GM21723 (cell line): ENCODE data around the gene HOXA10.

Source experiments
- ATAC-seq: cut with Tn5 transposase; IDR thresholded peaks from one replicate; pipeline ENCODE4 v1.9.1; 2021; ENCODE audit warnings: mild to moderate bottlenecking, moderate library complexity; ENCODE audit not compliant: unreplicated experiment

Gene HOXA10

GRCh38 chr7:27157702-27158431 lies 16.3 kb downstream of the HOXA10 start:
- no peak for ATAC-seq

GRCh38 chr7:27156916-27157701 lies 17.0 kb downstream of the HOXA10 start:
- no peak for ATAC-seq

GRCh38 chr7:27156508-27156898 lies 17.6 kb downstream of the HOXA10 start, which contains the start of gene HOXA7:
HOXA7 (minus strand) TSS chr7:27156675; CDS start chr7:27156545, 130 bp downstream.
- ATAC-seq: no peak

GRCh38 chr7:27155816-27156507 lies 18.2 kb downstream of the HOXA10 start:
- ATAC-seq: no peak

GRCh38 chr7:27154901-27155815 lies 19.0 kb downstream of the HOXA10 start:
- ATAC-seq: no peak

- no peak for ATAC-seq
These were observed 19.8 kb downstream of the HOXA10 start for GRCh38 chr7:27154369-27154768.

- ATAC-seq: no peak
These were observed 20.6 kb downstream of the HOXA10 start for GRCh38 chr7:27153526-27153925.

GRCh38 chr7:27152816-27153442 lies 21.2 kb downstream of the HOXA10 start:
- ATAC-seq: no peak

GRCh38 chr7:27151931-27152815 lies 21.9 kb downstream of the HOXA10 start, which contains the start of gene HOXA3:
HOXA3 (minus strand) TSS chr7:27152583; CDS start chr7:27110640, 41,943 bp downstream.
- no peak for ATAC-seq

- ATAC-seq: no peak
These were observed 22.7 kb downstream of the HOXA10 start for GRCh38 chr7:27151341-27151930.

- peak; percentile 87 for ATAC-seq
These were observed 23.4 kb downstream of the HOXA10 start for GRCh38 chr7:27150568-27151340.

GRCh38 chr7:27149842-27150567 lies 24.1 kb downstream of the HOXA10 start:
- ATAC-seq: no peak

GRCh38 chr7:27148756-27149641 lies 25.1 kb downstream of the HOXA10 start:
- no peak for ATAC-seq

- no peak for ATAC-seq
These were observed 25.9 kb downstream of the HOXA10 start for GRCh38 chr7:27148031-27148755.

- no peak for ATAC-seq
These were observed 26.7 kb downstream of the HOXA10 start, which contains the start of gene HOXA6 for GRCh38 chr7:27147199-27148030. HOXA6 (minus strand) TSS chr7:27147774; CDS start chr7:27147749, 25 bp downstream.
